Left lung (tissue), 10 donors: Measurements from ENCODE around the gene LURAP1L. TPM values are rescaled to one million over a fixed set of nuclear protein-coding genes. Genes with fewer than 3 reads are reported as not detected.
A peak's percentile ranks its signal among the peaks of the same experiment; 100 is the strongest.

Source experiments
- ATAC-seq: fragments of 200-7000 bp; cut with Tn5 transposase; one replicate; pipeline ENCODE4 v1.9.1; 2020; ENCODE audit warnings: moderate library complexity
- DNase-seq, 4 donors: peaks; one replicate each; pipeline ENCODE4 v3.0.0-alpha.2; 2013 to 2020
- H3K27ac ChIP-seq, 2 donors: fragments of 200-600 bp; sonication (generic) in 1 of 2; one replicate each; pipeline versions ENCODE4 v1.5.0 to v1.8.0; 2020 to 2021
- H3K27me3 ChIP-seq, 2 donors: fragments of 200-600 bp; sonication (generic) in 1 of 2; one replicate each; pipeline versions ENCODE4 v1.5.0 to v1.8.0; 2020 to 2021
- H3K36me3 ChIP-seq, 2 donors: fragments of 200-600 bp; sonication (generic) in 1 of 2; one replicate each; pipeline versions ENCODE4 v1.5.0 to v1.8.0; 2020 to 2021
- H3K4me1 ChIP-seq, 2 donors: fragments of 200-600 bp; one replicate each; pipeline ENCODE4 v1.8.0; 2021
- H3K4me3 ChIP-seq, 2 donors: fragments of 200-600 bp; sonication (generic) in 1 of 2; one replicate each; pipeline versions ENCODE4 v1.5.0 to v1.8.0; 2020 to 2021; ENCODE audit warnings: mild to moderate bottlenecking in 1 of 2
- H3K9me3 ChIP-seq, 2 donors: fragments of 200-600 bp; sonication (generic) in 1 of 2; one replicate each; pipeline versions ENCODE4 v1.5.0 to v1.8.0; 2020 to 2021
- intact Hi-C, 2 donors: fragments of 100-400 bp; cut with DNase I; formaldehyde crosslinking; loops; one replicate each; pipeline versions ENCODE4 v1.11.2 to v1.14.2; 2022
- polyA plus RNA-seq, 6 donors: library from polyadenylated mRNA; unstranded; fragments of 120-200 nt; gene quantifications; one replicate each; pipeline ENCODE4 v1.2.1, GENCODE V29; 2013; ENCODE audit not compliant: insufficient read length in 6 of 6
- total RNA-seq, 2 donors: library from RNA; stranded (reverse); fragmentation: NEBNext Ultra II Directional; extraction: Animal tissue kit (Norgen Biotek cat#: 25700); gene quantifications; one replicate each; pipeline ENCODE4 v1.2.1, GENCODE V29; 2021
- TF ChIP-seq, protein P1 (sequence below), 2 donors: fragments of 200-600 bp; sonication (generic) in 1 of 2; IDR thresholded peaks; one replicate each; pipeline versions ENCODE4 v1.5.0 to v1.8.0; 2021; ENCODE audit warnings: antibody characterized with exemption in 2 of 2
- donor health status: DM: no; HTN: yes; CAD: no.
- donor health status: DM: no; HTN: no; CAD: no.

Gene LURAP1L
- total and polyA plus RNA-seq, 8 donors: 37.7 to 83.9 (median 61.6) TPM

DNA sequence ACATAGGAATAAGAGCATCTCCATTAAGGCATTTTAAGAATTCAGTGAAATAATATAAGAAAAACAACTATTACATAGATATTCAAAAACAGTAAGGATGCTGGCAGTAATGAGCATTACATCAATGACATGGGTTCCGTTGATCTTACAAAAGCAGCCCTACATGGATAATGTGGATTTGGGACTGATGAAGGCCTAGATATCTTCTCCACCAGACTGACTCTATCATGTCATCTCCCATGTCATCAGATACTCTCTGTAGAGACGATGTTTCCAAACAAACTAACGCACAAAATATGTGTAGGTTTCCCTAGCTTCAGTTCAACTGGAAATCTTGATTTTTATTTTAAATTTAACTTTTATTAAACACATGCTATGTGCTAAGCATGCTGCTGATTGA lies 3.6 kb downstream of the LURAP1L start:
- ATAC-seq (no peak), DNase-seq (no peak)
- H3K4me1 ChIP-seq: no peaks in the 10 kb centered on the region
- H3K27me3 ChIP-seq: peaks cover 4 to 36% of the 10 kb centered on the region in 2 donors
- peak overlapping the region; percentile 54 to 57 for H3K4me3 ChIP-seq
- intact Hi-C loops: no loop called here
- no peaks in the 10 kb centered on the region for H3K36me3 ChIP-seq
- TF ChIP-seq, protein P1, sequence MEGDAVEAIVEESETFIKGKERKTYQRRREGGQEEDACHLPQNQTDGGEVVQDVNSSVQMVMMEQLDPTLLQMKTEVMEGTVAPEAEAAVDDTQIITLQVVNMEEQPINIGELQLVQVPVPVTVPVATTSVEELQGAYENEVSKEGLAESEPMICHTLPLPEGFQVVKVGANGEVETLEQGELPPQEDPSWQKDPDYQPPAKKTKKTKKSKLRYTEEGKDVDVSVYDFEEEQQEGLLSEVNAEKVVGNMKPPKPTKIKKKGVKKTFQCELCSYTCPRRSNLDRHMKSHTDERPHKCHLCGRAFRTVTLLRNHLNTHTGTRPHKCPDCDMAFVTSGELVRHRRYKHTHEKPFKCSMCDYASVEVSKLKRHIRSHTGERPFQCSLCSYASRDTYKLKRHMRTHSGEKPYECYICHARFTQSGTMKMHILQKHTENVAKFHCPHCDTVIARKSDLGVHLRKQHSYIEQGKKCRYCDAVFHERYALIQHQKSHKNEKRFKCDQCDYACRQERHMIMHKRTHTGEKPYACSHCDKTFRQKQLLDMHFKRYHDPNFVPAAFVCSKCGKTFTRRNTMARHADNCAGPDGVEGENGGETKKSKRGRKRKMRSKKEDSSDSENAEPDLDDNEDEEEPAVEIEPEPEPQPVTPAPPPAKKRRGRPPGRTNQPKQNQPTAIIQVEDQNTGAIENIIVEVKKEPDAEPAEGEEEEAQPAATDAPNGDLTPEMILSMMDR (IDR thresholded peaks at IDR 0.05): no peak
- H3K9me3 ChIP-seq: peaks cover 0 to 7% of the 10 kb centered on the region in 2 donors
- H3K27ac ChIP-seq: peak overlapping the region; percentile 64 to 95

DNA sequence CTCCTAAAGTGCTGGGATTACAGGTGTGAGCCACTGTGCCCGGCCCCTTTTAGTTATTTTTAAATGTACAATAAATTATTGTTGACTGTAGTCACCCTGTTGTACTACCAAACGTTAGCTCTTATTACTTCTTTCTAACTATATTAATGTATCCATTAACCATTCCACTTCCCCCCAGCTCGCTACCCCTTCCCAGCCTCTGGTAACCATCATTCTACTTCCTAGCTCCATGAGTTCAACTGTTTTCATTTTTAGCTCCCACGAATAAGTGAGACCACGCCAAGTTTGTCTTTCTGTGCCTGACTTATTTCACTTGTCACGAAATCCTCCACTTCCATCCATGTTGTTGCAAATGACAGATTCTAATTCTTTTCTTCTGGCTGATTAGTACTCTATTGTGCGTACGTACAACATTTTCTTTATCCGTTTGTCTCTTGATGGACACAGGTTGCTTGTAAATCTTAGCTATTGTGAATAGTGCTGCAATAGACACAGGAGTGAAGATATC lies 6.5 kb downstream of the LURAP1L start:
- no peak overlapping the region for H3K27ac ChIP-seq
- no peak for ATAC-seq
- no peak overlapping the region for H3K4me3 ChIP-seq
- H3K36me3 ChIP-seq: no peaks in the 10 kb centered on the region
- intact Hi-C loops: no loop called here
- peaks cover 0 to 6% of the 10 kb centered on the region in 2 donors for H3K4me1 ChIP-seq
- H3K9me3 ChIP-seq: peaks cover 0 to 7% of the 10 kb centered on the region in 2 donors
- TF ChIP-seq, protein P1 (IDR thresholded peaks at IDR 0.05): no peak
- H3K27me3 ChIP-seq: peaks cover 0 to 7% of the 10 kb centered on the region in 2 donors
- no peak for DNase-seq

DNA sequence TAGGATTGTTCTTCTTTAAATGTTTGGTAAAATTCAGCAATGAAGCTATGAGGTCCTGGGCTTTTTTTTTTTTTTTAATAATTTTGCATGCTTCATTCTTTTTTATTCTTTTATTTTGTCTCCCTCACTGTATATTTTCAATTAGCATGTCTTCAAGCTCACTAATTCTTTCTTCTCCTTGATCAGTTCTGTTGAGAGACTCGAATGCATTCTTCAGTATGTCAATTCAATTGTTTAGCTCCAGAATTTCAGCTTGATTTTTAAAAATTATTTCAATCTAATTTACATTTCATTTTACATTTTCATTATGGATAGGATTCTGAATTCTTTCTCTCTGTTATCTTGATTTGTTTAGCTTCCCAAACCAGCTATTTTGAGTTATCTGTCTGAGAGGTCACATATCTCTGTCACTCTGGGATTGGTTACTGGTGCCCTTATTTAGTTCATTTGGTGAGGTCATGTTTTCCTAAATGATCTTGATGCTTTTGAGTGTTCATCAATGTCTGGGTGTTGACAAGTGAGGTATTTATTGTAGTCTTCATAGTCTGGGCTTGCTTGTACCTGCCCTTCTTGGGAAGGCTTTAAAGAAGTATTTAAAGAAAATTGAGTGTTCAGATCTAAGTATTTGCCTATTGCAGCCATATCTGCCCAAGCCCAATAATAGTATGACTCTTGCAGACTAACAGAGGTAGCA lies 9.1 kb downstream of the LURAP1L start:
- TF ChIP-seq, protein P1 (IDR thresholded peaks at IDR 0.05): no peak
- no peak for ATAC-seq
- intact Hi-C loops: no loop called here
- no peak for DNase-seq
- Histone ChIP-seq H3K4me3 (no peak overlapping the region), H3K27me3 (no peaks in the 10 kb centered on the region), H3K27ac (peak overlapping the region; percentile 6 to 88), H3K9me3 (peaks cover 0 to 7% of the 10 kb centered on the region in 2 donors), H3K4me1 (peaks cover 0 to 6% of the 10 kb centered on the region in 2 donors), H3K36me3 (no peaks in the 10 kb centered on the region)

DNA sequence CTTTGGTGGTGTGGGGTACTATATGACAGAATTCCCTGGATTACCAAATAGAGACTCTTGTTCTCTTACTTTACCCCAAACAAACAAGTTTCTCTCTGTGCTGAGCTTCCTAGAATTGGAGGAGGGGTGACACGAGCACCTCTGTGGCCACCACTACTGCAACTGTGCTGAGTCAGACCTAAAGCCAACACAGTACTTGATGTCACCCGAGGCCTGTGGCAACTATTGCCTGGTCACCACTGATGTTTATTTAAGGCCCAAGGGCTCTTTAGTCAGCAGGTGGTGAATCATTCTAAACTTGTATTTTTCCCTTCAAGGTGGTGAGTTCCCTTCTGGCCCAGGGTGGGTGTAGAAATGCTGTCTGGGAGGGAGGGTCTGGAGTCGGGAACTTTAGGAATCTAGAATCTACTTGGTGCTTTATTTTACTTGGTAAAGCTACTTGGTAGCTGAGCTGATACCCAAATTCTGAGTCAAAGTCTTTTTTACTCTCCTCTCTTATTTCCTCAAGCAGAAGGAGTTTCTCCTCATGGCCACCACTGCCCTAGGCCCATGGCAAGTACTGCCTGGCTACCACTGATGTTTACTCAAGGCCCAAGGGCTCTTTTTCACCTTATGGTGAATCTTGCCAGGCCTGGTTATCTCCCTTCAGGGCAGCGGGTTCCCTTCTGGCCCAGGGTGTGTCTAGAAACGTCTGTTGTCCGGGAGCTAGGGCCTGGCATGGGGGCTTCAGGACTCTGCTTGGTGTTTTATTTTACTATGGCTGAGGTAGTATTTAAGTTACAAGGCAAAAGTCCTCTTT lies 9.8 kb downstream of the LURAP1L start:
- H3K9me3 ChIP-seq: peaks cover 0 to 7% of the 10 kb centered on the region in 2 donors
- ATAC-seq (peak; percentile 93), DNase-seq (peak in 2 of 4 donors; percentile 49 to 74)
- TF ChIP-seq, protein P1 (IDR thresholded peaks at IDR 0.05): no peak
- H3K4me3 ChIP-seq: no peak overlapping the region
- peaks cover 0 to 6% of the 10 kb centered on the region in 2 donors for H3K4me1 ChIP-seq
- no peaks in the 10 kb centered on the region for H3K36me3 ChIP-seq
- no peaks in the 10 kb centered on the region for H3K27me3 ChIP-seq
- H3K27ac ChIP-seq: peak overlapping the region; percentile 77 to 88
- intact Hi-C loops: no loop called here

DNA sequence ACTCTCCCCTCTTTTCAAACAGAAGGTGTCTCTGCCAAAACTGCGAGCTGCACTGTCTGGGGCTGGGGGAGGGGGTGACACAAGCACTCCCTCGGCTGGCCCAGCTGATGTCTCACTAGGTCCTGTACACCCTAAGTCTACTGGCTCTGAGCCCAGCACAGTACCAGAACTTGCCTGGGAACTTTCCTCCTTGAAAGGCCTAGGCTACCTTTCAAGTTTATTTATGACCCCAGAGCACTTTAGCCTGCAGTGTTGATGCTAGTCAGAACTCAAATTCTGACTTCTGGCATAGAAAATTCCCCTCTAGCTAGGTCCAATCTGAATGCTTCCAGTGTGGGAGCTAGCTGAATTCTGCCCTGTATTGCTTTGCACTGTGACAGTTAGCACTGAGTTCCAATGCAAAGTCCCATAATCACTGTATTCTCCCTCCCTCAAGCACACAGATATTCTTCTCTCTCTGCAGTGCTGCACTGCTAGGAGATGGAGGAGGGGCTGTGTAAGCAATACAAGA lies 10.5 kb downstream of the LURAP1L start:
- Histone ChIP-seq H3K9me3 (peaks cover 0 to 7% of the 10 kb centered on the region in 2 donors), H3K4me1 (peaks cover 0 to 6% of the 10 kb centered on the region in 2 donors), H3K27me3 (no peaks in the 10 kb centered on the region), H3K36me3 (no peaks in the 10 kb centered on the region), H3K27ac (peak overlapping the region; percentile 77 to 88), H3K4me3 (no peak overlapping the region)
- DNase-seq (peak in 2 of 4 donors; percentile 67 to 78), ATAC-seq (peak; percentile 85)
- TF ChIP-seq, protein P1 (IDR thresholded peaks at IDR 0.05): no peak
- intact Hi-C loops: no loop called here
